Measurements from ENCODE around the gene MAP3K20.

DNA sequence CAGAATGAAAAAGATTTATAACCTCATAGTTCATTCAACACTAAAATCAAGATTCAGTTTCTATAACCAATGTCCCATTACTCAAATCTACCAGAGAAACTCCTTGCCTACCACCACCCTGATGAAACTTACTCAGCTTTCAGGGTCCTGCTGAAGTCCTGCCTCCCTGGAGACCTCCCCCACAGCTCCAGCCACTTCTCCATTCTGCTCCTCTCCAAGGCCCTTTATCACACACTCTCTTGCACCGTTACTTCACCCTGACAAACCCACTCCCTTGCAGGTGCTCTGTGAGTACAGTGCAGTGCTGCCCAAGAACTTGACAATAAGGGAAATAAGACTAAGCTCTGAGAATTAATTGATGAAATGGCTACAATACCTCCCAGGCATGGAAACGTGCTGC, 195.5 kb downstream of the MAP3K20 start:
- TF ChIP-seq FOXP2 (optimal IDR thresholded peaks at IDR 0.05; ENCODE audit: borderline replicate concordance, extremely low read depth, extremely low read length, insufficient read depth) (no peak), POLR2AphosphoS5 (IDR thresholded peaks at IDR 0.05; ENCODE audit: low read depth, low read length) (no peak), TAF1 (IDR thresholded peaks at IDR 0.05; ENCODE audit: borderline replicate concordance, insufficient read depth, low read length) (no peak)

Measured in PFSK-1 (cell line).